ENCODE measurements around the gene TENM4.

The TENM4 gene

DNA sequence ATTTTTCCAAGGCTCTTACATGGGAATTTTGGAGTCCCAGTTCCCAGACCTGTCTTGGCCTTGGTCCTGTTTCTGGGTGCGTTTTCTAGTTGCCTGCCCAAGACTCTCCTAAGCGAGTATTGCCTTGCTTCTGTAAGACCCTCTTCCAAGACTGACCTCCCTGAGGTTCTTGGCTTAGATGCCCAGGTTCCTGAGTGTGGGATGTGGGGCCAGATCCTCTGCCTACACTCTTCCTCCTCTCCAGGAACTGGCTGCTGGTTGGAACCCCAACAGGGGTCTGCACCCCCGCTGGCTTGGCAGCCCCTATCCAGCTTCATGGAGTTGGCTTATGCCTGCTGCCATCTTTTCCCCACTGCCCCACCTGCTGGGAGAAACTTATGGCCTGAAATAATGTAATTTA lies 429.5 kb downstream of the TENM4 start:
- TF ChIP-seq, protein P1, sequence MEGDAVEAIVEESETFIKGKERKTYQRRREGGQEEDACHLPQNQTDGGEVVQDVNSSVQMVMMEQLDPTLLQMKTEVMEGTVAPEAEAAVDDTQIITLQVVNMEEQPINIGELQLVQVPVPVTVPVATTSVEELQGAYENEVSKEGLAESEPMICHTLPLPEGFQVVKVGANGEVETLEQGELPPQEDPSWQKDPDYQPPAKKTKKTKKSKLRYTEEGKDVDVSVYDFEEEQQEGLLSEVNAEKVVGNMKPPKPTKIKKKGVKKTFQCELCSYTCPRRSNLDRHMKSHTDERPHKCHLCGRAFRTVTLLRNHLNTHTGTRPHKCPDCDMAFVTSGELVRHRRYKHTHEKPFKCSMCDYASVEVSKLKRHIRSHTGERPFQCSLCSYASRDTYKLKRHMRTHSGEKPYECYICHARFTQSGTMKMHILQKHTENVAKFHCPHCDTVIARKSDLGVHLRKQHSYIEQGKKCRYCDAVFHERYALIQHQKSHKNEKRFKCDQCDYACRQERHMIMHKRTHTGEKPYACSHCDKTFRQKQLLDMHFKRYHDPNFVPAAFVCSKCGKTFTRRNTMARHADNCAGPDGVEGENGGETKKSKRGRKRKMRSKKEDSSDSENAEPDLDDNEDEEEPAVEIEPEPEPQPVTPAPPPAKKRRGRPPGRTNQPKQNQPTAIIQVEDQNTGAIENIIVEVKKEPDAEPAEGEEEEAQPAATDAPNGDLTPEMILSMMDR (IDR thresholded peaks at IDR 0.05; ENCODE audit: low read depth, low read length): no peak
- DNase-seq (ENCODE audit: extremely low read depth, low read depth): no peak

GRCh38 chr11:79007771-79008402 lies 432.9 kb downstream of the TENM4 start:
- TF ChIP-seq, protein P1 (IDR thresholded peaks at IDR 0.05; ENCODE audit: low read depth, low read length): no peak
- no peak for DNase-seq (ENCODE audit: extremely low read depth, low read depth)

DNA sequence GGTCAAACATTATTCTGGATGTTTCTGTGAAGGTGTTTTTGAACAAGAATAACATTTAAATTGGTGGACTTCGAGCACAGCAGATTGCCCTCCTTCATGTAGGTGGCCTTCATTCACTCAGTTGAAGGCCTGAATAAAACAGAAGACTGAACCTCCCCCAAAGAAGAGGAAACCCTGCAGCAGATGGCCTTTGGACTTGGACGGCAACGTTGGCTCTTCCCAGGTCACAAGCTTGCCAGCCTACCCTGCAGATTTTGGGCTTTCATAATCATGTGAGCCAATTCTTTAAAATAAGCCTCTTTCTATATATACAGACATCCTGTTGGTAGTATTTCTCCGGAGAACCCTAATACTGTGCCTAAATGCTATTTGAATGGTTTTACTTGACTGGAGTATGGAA lies 434.0 kb downstream of the TENM4 start:
- TF ChIP-seq, protein P1 (IDR thresholded peaks at IDR 0.05; ENCODE audit: low read depth, low read length): no peak
- no peak for DNase-seq (ENCODE audit: extremely low read depth, low read depth)

GRCh38 chr11:78996007-78996406 lies 444.8 kb downstream of the TENM4 start:
- TF ChIP-seq, protein P1 (IDR thresholded peaks at IDR 0.05; ENCODE audit: low read depth, low read length): no peak
- DNase-seq (ENCODE audit: extremely low read depth, low read depth): no peak

DNA sequence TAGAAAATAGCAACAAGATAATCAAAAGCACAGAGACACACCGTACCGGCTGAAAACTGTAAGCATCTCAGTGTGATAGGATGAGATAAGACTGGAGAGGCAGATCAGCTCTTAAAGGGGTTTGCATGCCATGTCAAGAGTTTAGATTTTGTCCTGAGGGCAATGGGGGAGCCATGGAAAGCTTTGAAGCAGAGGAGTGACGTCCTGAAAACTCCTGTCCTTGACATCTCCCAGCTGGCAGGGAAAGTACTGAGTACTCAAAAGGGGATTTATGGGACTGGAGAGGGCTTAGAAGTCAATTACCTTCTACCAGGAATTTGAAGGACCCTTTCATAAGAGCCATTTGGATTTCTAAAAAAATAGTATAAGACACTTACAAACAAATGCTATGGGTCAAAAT lies 445.7 kb downstream of the TENM4 start:
- TF ChIP-seq, protein P1 (IDR thresholded peaks at IDR 0.05; ENCODE audit: low read depth, low read length): no peak
- DNase-seq (ENCODE audit: extremely low read depth, low read depth): no peak

GRCh38 chr11:78993802-78994430 lies 446.9 kb downstream of the TENM4 start:
- no peak for DNase-seq (ENCODE audit: extremely low read depth, low read depth)
- TF ChIP-seq, protein P1 (IDR thresholded peaks at IDR 0.05; ENCODE audit: low read depth, low read length): no peak

DNA sequence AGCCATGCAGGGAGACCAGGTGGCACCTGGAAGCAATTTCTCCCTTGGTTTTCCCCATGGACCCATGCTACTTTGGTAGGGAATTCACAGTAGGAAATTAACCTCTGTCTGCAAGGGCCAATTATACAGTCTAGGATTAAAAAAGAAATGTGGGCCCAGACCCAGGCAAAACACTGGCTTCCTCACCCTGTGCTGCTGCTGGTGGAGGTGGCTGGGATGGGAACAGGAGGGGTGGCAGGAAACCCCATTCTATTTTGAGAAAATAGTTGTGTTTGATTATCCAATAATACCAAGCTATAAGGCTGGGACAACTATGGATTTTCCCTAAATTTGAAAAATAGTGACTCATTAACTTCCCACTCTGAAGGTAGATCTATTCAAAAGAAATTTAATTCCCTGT lies 449.1 kb downstream of the TENM4 start:
- TF ChIP-seq, protein P1 (IDR thresholded peaks at IDR 0.05; ENCODE audit: low read depth, low read length): no peak

More for the DNA sequence above, 449.1 kb downstream of the TENM4 start:
- no peak for DNase-seq (ENCODE audit: extremely low read depth, low read depth)

Data from AG09319 (cell line).